GM13976 (cell line): ENCODE results near the gene MORN3.
"Not testable (repeated sequence)": the region's sequence is repeated elsewhere in the genome, so short reads cannot be mapped to it uniquely, and the experiment has no call there.

ENCODE experiments used
- DNase-seq: peaks from one replicate; pipeline ENCODE4 v3.0.0; 2012; ENCODE audit warnings: low spot score
- in situ Hi-C: fragments of 300-500 bp; cut with MboI; formaldehyde crosslinking; loops from one replicate; pipeline ENCODE4 v1.12.0; 2022; ENCODE audit warnings: low sequenced_read_pairs, mixed read lengths, inconsistent platforms; ENCODE audit not compliant: unreplicated experiment
- TF ChIP-seq, protein P1 (sequence below): IDR thresholded peaks from 2 replicates; pipeline ENCODE4 v1.5.1; 2012; ENCODE audit warnings: borderline replicate concordance, mild to moderate bottlenecking; ENCODE audit not compliant: insufficient read depth; ENCODE audit errors: extremely low read depth, missing control alignments, control extremely low read depth

The MORN3 gene

DNA sequence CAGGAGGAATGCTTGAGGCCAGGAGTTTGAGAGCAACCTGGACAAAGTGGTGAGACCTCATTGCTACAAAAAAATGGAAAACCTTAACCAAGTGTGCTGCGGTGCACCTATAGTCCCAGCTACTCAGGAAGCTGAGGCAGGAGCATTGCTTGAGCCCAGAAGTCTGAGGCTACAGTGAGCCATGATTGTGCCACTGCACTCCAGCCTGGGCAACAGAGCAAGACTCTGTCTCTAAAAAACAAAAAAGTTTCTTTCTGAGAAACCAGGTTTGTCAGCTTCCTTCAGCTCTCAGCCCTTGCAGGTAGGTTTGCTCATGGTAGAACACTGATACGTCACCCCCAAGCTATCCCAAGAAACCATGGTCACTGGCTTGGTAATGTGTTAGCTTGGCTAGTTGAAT lies 20.0 kb upstream of the MORN3 start:
- TF ChIP-seq, protein P1, sequence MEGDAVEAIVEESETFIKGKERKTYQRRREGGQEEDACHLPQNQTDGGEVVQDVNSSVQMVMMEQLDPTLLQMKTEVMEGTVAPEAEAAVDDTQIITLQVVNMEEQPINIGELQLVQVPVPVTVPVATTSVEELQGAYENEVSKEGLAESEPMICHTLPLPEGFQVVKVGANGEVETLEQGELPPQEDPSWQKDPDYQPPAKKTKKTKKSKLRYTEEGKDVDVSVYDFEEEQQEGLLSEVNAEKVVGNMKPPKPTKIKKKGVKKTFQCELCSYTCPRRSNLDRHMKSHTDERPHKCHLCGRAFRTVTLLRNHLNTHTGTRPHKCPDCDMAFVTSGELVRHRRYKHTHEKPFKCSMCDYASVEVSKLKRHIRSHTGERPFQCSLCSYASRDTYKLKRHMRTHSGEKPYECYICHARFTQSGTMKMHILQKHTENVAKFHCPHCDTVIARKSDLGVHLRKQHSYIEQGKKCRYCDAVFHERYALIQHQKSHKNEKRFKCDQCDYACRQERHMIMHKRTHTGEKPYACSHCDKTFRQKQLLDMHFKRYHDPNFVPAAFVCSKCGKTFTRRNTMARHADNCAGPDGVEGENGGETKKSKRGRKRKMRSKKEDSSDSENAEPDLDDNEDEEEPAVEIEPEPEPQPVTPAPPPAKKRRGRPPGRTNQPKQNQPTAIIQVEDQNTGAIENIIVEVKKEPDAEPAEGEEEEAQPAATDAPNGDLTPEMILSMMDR: no peak
- in situ Hi-C loops: loop anchor here (10.0 kb wide), 1 partner anchor 145 kb away; no protein-coding TSS in a partner anchor
- no peak for DNase-seq

DNA sequence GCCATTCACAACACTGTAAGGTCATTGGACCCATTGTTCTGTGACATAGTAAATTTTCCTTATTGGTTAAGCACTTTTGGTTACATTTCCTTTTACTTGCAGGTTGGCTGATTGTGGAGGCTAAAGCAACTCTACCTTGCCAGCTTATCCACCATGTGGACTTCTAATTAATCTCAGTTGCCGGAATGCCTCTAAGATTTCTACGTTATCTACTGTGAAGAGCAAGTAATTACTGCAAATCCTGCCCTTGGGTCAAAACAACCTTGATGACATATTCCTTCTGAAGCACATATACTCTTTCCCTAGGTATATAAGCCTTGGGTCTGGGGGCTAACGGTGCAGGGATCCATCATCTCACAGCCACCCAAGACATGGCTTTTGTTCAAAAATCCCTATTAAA lies 19.5 kb upstream of the MORN3 start:
- in situ Hi-C loops: loop anchor here (10.0 kb wide), 1 partner anchor 144 kb away; no protein-coding TSS in a partner anchor
- DNase-seq: no peak
- TF ChIP-seq, protein P1: no peak

DNA sequence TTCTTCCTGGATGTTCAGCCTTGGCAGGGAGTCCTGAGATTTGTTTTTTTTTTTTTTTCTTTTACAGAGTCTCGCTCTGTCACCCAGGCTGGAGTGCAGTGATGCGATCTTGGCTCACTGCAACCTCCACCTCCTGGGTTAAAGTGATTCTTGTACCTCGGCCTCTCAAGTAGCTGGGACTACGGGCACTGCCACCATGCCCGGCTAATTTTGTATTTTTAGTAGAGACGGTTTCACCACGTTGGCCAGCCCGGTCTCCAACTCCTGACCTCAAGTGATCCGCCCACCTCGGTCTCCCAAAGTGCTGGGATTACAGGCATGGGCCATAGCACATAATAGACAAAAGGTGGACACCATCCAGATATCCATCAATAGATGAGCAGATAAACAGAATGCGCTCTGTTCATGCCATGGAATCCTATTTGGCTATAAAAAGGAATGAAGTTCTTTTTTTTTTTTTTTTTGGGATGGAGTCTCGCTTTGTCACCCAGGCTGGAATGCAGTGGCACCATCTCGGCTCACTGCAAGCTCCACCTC lies 10.3 kb upstream of the MORN3 start:
- in situ Hi-C loops: loop anchor here (10.0 kb wide), 2 partner anchors 135 to 185 kb away; no protein-coding TSS in a partner anchor
- not testable (repeated sequence) for DNase-seq

DNA sequence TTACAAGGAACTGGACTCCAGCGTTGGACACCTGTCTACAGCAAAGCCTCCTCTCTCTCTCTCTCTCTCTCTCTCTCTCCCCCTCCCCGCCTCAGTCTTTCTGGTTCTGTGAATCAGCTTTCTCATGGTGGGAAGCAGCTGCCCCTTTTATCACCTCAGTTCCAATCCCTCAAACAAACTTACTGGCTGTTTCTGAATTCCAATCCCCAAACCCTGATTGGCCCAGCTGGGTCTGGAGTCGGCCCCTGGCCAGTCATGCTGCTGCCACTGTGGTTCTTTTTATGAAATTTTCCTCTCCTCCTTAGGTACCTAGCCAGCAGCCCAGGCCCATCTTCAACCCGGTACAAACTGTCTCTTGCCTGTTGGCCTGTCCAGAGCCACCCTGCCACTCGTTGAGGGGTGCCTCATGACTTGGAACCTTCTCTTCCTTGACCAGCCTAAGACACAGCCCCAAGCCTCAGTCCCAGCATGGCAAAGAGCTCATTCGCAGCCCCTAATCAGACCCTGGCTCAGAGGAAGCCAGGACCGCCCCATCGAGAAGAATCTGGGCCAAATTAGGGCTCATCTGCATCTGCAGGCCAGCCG lies 9.4 kb upstream of the MORN3 start:
- in situ Hi-C loops: loop anchor here (10.0 kb wide), 1 partner anchor 184 kb away; no protein-coding TSS in a partner anchor
- TF ChIP-seq, protein P1: no peak
- no peak for DNase-seq

DNA sequence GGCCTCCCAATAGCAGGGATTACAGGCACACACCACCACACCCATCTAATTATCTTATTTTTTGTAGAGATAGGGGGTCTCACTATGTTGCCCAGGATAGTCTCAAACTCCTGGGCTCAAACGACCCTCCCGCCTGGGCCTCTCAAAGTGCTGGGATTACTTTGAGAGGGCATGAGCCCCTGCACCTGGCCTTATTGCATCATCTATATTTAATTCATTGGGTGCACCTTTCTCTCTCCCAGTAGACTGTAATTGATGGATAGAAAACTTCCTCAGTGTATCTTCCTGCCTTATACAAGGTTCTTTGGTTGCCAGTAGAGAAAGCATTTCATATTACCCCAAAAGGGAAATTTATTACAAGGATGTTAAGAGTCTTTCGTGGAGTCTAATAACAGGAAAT lies 8.9 kb upstream of the MORN3 start:
- TF ChIP-seq, protein P1: no peak
- DNase-seq: no peak
- in situ Hi-C loops: loop anchor here (10.0 kb wide), 1 partner anchor 184 kb away; no protein-coding TSS in a partner anchor

DNA sequence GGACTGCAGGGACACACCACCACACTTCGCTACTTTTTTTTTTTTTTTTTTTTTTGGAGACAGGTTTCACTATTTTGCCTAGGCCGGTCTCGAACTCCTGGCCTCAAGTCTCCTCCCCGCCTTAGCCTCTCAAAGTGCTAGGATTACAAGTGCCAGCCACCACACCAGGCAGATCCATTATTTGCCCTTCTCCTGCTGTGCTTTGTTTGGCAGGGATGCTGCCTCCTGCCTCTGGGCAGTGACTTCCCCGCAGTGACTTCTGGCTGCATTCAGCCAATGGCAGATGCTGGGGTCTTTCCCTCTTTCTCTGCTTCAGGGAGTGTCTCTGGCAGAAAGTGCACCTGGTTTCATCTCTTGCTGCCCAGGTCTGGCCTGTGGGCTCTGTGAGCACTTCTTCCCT lies 6.7 kb upstream of the MORN3 start:
- in situ Hi-C loops: loop anchor here (10.0 kb wide), 1 partner anchor 181 kb away; no protein-coding TSS in a partner anchor
- DNase-seq: no peak
- TF ChIP-seq, protein P1: no peak

DNA sequence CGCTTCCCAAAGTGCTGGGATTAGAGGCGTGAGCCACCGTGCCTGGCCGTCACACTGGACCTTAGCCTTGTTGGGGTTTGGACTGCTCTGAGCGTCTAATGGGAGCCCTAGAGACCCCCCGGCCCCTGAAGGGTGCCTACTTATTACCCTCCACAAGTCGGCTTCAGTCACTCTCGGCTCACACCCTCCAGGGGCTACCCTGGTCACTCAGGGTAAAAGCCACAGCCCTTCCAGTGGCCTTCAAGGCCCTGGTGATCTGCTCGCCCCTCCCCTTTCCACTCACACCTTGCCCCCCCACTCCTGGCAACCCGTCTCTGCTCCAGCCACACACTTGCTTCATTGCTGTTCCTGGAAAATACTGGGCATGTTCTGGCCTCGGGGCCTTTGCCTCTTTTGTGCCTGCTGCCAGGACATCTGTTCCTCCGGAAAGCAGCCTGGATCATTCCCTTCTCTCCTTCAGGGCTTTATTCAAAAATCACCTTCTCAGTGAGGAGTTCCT lies 3.6 kb upstream of the MORN3 start:
- in situ Hi-C loops: loop anchor here (10.0 kb wide), 1 partner anchor 178 kb away; no protein-coding TSS in a partner anchor
- DNase-seq: no peak
- TF ChIP-seq, protein P1: no peak
